OCI-LY7 (cell line): ENCODE results near the gene MED15.

Experiments
- CTCF ChIP-seq: fragments of 200-600 bp; sonication (generic); conservative IDR thresholded peaks from 2 replicates; pipeline ENCODE4 v1.5.1; 2014; ENCODE audit warnings: mild to moderate bottlenecking, antibody characterized with exemption, low read length, moderate library complexity, mixed read lengths
- EZH2phosphoT487 ChIP-seq: fragments of 200-600 bp; sonication (generic); IDR thresholded peaks from 2 replicates; pipeline ENCODE4 v1.6.1; 2018; ENCODE audit warnings: low read depth, borderline replicate concordance, mild to moderate bottlenecking, mixed run types, antibody characterized with exemption, low read length, moderate library complexity, mixed read lengths

- TF ChIP-seq CTCF: no peak
- TF ChIP-seq EZH2phosphoT487: no peak
These were observed 65.9 kb downstream of the MED15 start for GRCh38 chr22:20573176-20573832.
